Activated T-cell treated with anti-CD3 and anti-CD28 coated beads for 4 hours (primary cell): Measurements from ENCODE around the gene PIK3CA.
"Not testable (repeated sequence)": the region's sequence is repeated elsewhere in the genome, so short reads cannot be mapped to it uniquely, and the experiment has no call there.

Experiments
- DNase-seq: peaks from one replicate; pipeline ENCODE4 v3.0.0-alpha.2; 2020

The PIK3CA gene

GRCh38 chr3:179147873-179148615, at the start of gene PIK3CA:
PIK3CA (plus strand) TSS chr3:179148357; CDS start chr3:179198826, 50,469 bp downstream.
- peak; percentile 89 for DNase-seq

- no peak for DNase-seq
These were observed 49.6 kb upstream of the PIK3CA start for GRCh38 chr3:179098388-179099077.

GRCh38 chr3:179100652-179101051, 47.5 kb upstream of the PIK3CA start:
- no peak for DNase-seq

- no peak for DNase-seq
These were observed 42.3 kb upstream of the PIK3CA start for GRCh38 chr3:179105881-179106280.

GRCh38 chr3:179107617-179108016, 40.5 kb upstream of the PIK3CA start:
- no peak for DNase-seq

GRCh38 chr3:179108086-179108485, 40.1 kb upstream of the PIK3CA start:
- DNase-seq = no peak

- no peak for DNase-seq
These were observed 34.3 kb upstream of the PIK3CA start for GRCh38 chr3:179113903-179114302.

GRCh38 chr3:179115444-179115843, 32.7 kb upstream of the PIK3CA start:
- DNase-seq = not testable (repeated sequence)

GRCh38 chr3:179116816-179117215, 31.3 kb upstream of the PIK3CA start:
- no peak for DNase-seq

GRCh38 chr3:179132191-179132890, 15.8 kb upstream of the PIK3CA start:
- DNase-seq = not testable (repeated sequence)

- DNase-seq = no peak
These were observed 14.6 kb upstream of the PIK3CA start for GRCh38 chr3:179133575-179133974.

GRCh38 chr3:179136195-179136594, 12.0 kb upstream of the PIK3CA start:
- DNase-seq = no peak

- no peak for DNase-seq
These were observed 6.3 kb upstream of the PIK3CA start for GRCh38 chr3:179141890-179142289.

- DNase-seq = peak; percentile 8
These were observed 1.1 kb upstream of the PIK3CA start for GRCh38 chr3:179146911-179147513.

- no peak for DNase-seq
These were observed 664 bp upstream of the PIK3CA start for GRCh38 chr3:179147514-179147872.

- peak; percentile 44 for DNase-seq
These were observed 654 bp downstream of the PIK3CA start for GRCh38 chr3:179148616-179149405.

GRCh38 chr3:179149406-179149867, 1.3 kb downstream of the PIK3CA start:
- DNase-seq = peak; percentile 27

- DNase-seq = no peak
These were observed 1.8 kb downstream of the PIK3CA start for GRCh38 chr3:179149951-179150350.

GRCh38 chr3:179150610-179151009, 2.5 kb downstream of the PIK3CA start:
- no peak for DNase-seq

GRCh38 chr3:179151474-179151873, 3.3 kb downstream of the PIK3CA start:
- DNase-seq = no peak

- no peak for DNase-seq
These were observed 8.0 kb downstream of the PIK3CA start for GRCh38 chr3:179156170-179156569.

GRCh38 chr3:179156775-179157174, 8.6 kb downstream of the PIK3CA start:
- no peak for DNase-seq
